Lower leg skin (tissue), 4 donors: ENCODE results near the gene SLC44A3. TPM values are rescaled to one million over a fixed set of nuclear protein-coding genes. Genes with fewer than 3 reads are reported as not detected.

Source experiments
- DNase-seq, 2 donors: peaks; one replicate each; pipeline ENCODE4 v3.0.0-alpha.2; 2019; ENCODE audit warnings: low spot score in 2 of 2
- H3K4me3 ChIP-seq: fragments of 200-600 bp; sonication (generic); 2 replicates; pipeline ENCODE4 v1.5.1; 2017; ENCODE audit warnings: mild to moderate bottlenecking, low read depth; ENCODE audit not compliant: poor library complexity, severe bottlenecking
- CTCF ChIP-seq, 3 donors: fragments of 450-650 bp; IDR thresholded peaks; one replicate each; pipeline ENCODE4 v1.5.1; 2016; ENCODE audit warnings: antibody characterized with exemption in 3 of 3, mild to moderate bottlenecking in 3 of 3, moderate library complexity in 2 of 3
- POLR2A ChIP-seq, 2 donors: fragments of 450-650 bp; IDR thresholded peaks; one replicate each; pipeline ENCODE4 v1.6.1; 2016 to 2017; ENCODE audit warnings: antibody characterized with exemption in 2 of 2, mild to moderate bottlenecking in 1 of 2, moderate library complexity in 1 of 2
- WGBS, 2 donors: methylation state at CpG; one replicate each; pipeline ENCODE4 v1.1.5; 2018; 5-methylcytosine and 5-hydroxymethylcytosine counted together
- intact Hi-C: fragments of 100-400 bp; cut with DNase I; formaldehyde crosslinking; loops from one replicate; pipeline ENCODE4 v1.15.0; 2023; ENCODE audit warnings: low total_unique reads
- total RNA-seq, 4 donors: library from RNA; depleted of rRNA; stranded (reverse); fragments of >200 nt; gene quantifications; one replicate each; pipeline ENCODE4 v1.1.0, GENCODE V29; 2016

The SLC44A3 gene
- total RNA-seq, 4 donors from 2014 or later = 5.4 to 10.5 (median 6.1) TPM

- TF ChIP-seq POLR2A (IDR thresholded peaks at IDR 0.05) (no peak), CTCF (IDR thresholded peaks at IDR 0.05) (no peak)
- 81 to 82% methylated on average over 3 of the region's 3 CpGs for WGBS, 2 donors
- H3K4me3 ChIP-seq = no peak overlapping the region
- intact Hi-C loops = loop anchor here (10.0 kb wide), 2 partner anchors 284 to 324 kb away; no protein-coding TSS in a partner anchor
- DNase-seq = no peak
Measured at GRCh38 chr1:94808669-94809068, 11.5 kb upstream of the SLC44A3 start.

GRCh38 chr1:94812985-94813384, 7.2 kb upstream of the SLC44A3 start:
- no peak overlapping the region for H3K4me3 ChIP-seq
- WGBS, 2 donors = 63 to 76% methylated on average over 4 of the region's 4 CpGs
- TF ChIP-seq POLR2A (IDR thresholded peaks at IDR 0.05) = no peak
- no peak for TF ChIP-seq CTCF (IDR thresholded peaks at IDR 0.05)
- intact Hi-C loops = no loop called here
- DNase-seq = no peak

GRCh38 chr1:94816030-94816429, 4.1 kb upstream of the SLC44A3 start:
- TF ChIP-seq CTCF (IDR thresholded peaks at IDR 0.05) = no peak
- no peak for TF ChIP-seq POLR2A (IDR thresholded peaks at IDR 0.05)
- H3K4me3 ChIP-seq = no peak overlapping the region
- intact Hi-C loops = no loop called here
- 8 to 42% methylated on average over 1 of the region's 1 CpG for WGBS, 2 donors
- no peak for DNase-seq

GRCh38 chr1:94817712-94818111, 2.4 kb upstream of the SLC44A3 start:
- DNase-seq = no peak
- WGBS, 2 donors = 85 to 87% methylated on average over 2 of the region's 2 CpGs
- TF ChIP-seq CTCF (IDR thresholded peaks at IDR 0.05) (no peak), POLR2A (IDR thresholded peaks at IDR 0.05) (no peak)
- intact Hi-C loops = no loop called here
- H3K4me3 ChIP-seq = no peak overlapping the region

GRCh38 chr1:94819238-94819944, 766 bp upstream of the SLC44A3 start:
- H3K4me3 ChIP-seq = peak overlapping the region; percentile 47
- intact Hi-C loops = no loop called here
- TF ChIP-seq CTCF (IDR thresholded peaks at IDR 0.05) = no peak
- WGBS, 2 donors = 52 to 58% methylated on average over 14 of the region's 14 CpGs
- no peak for DNase-seq

GRCh38 chr1:94820936-94821335, 779 bp downstream of the SLC44A3 start:
- TF ChIP-seq CTCF (IDR thresholded peaks at IDR 0.05) = no peak
- TF ChIP-seq POLR2A (IDR thresholded peaks at IDR 0.05) = no peak
- no peak for DNase-seq
- WGBS, 2 donors = 42 to 52% methylated on average over 6 to 7 of the region's 7 CpGs
- intact Hi-C loops = no loop called here
- H3K4me3 ChIP-seq = no peak overlapping the region
